ENCODE results near the gene GNPTG.

Gene GNPTG

GRCh38 chr16:1394367-1394951 lies 42.7 kb downstream of the GNPTG start:
- DNase-seq (ENCODE audit: low read depth) = no peak

GRCh38 chr16:1395444-1396031 lies 43.8 kb downstream of the GNPTG start:
- no peak for DNase-seq (ENCODE audit: low read depth)

GRCh38 chr16:1397779-1398178 lies 46.0 kb downstream of the GNPTG start:
- DNase-seq (ENCODE audit: low read depth) = no peak

- no peak for DNase-seq (ENCODE audit: low read depth)
Observed at GRCh38 chr16:1398351-1398750, 46.6 kb downstream of the GNPTG start.

- no peak for DNase-seq (ENCODE audit: low read depth)
Observed at GRCh38 chr16:1398826-1399581, 47.3 kb downstream of the GNPTG start.

GRCh38 chr16:1401061-1401757 lies 49.5 kb downstream of the GNPTG start:
- no peak for DNase-seq (ENCODE audit: low read depth)

- no peak for DNase-seq (ENCODE audit: low read depth)
Observed at GRCh38 chr16:1401758-1402154, 50.0 kb downstream of the GNPTG start.

GRCh38 chr16:1403036-1403435 lies 51.3 kb downstream of the GNPTG start:
- DNase-seq (ENCODE audit: low read depth) = no peak

- no peak for DNase-seq (ENCODE audit: low read depth)
Observed at GRCh38 chr16:1403733-1404132, 52.0 kb downstream of the GNPTG start.

- DNase-seq (ENCODE audit: low read depth) = peak; percentile 66
Observed at GRCh38 chr16:1407753-1408152, 56.0 kb downstream of the GNPTG start.

- DNase-seq (ENCODE audit: low read depth) = peak; percentile 85
Observed at GRCh38 chr16:1408171-1408837, 56.6 kb downstream of the GNPTG start.

- DNase-seq (ENCODE audit: low read depth) = no peak
Observed at GRCh38 chr16:1412847-1413246, 61.1 kb downstream of the GNPTG start.

Data from fibroblast of gingiva (primary cell).